Germinal center (tissue), 1 donor: ENCODE results near the gene ITPKB.
A peak's percentile ranks its signal among the peaks of the same experiment; 100 is the strongest.
"Not testable (repeated sequence)": the region's sequence is repeated elsewhere in the genome, so short reads cannot be mapped to it uniquely, and the experiment has no call there.

ENCODE experiments used
- DNase-seq: peaks from one replicate; pipeline ENCODE4 v3.0.0; 2012; ENCODE audit warnings: mixed read lengths, low spot score

Gene ITPKB

GRCh38 chr1:226651041-226651731, 87.9 kb downstream of the ITPKB start:
- no peak for DNase-seq

GRCh38 chr1:226650236-226650841, 88.7 kb downstream of the ITPKB start:
- no peak for DNase-seq

GRCh38 chr1:226649780-226650179, 89.3 kb downstream of the ITPKB start:
- DNase-seq, result no peak

GRCh38 chr1:226649244-226649643, 89.8 kb downstream of the ITPKB start:
- no peak for DNase-seq

GRCh38 chr1:226648421-226648820, 90.7 kb downstream of the ITPKB start:
- DNase-seq, result no peak

GRCh38 chr1:226647719-226648118, 91.4 kb downstream of the ITPKB start:
- DNase-seq, result no peak

- DNase-seq, result no peak
These were observed 92.1 kb downstream of the ITPKB start for GRCh38 chr1:226646870-226647449.

GRCh38 chr1:226646026-226646869, 92.8 kb downstream of the ITPKB start:
- no peak for DNase-seq

- no peak for DNase-seq
These were observed 93.7 kb downstream of the ITPKB start for GRCh38 chr1:226645279-226645976.

GRCh38 chr1:226644541-226645176, 94.4 kb downstream of the ITPKB start:
- DNase-seq, result no peak

GRCh38 chr1:226643611-226644540, 95.2 kb downstream of the ITPKB start:
- DNase-seq, result peak; percentile 86

GRCh38 chr1:226643177-226643576, 95.9 kb downstream of the ITPKB start:
- peak; percentile 57 for DNase-seq

GRCh38 chr1:226642421-226642820, 96.7 kb downstream of the ITPKB start:
- no peak for DNase-seq

GRCh38 chr1:226641671-226642231, 97.3 kb downstream of the ITPKB start:
- DNase-seq, result no peak

- peak; percentile 43 for DNase-seq
These were observed 98.6 kb downstream of the ITPKB start for GRCh38 chr1:226640321-226641136.

GRCh38 chr1:226639631-226640061, 99.4 kb downstream of the ITPKB start:
- DNase-seq, result no peak

GRCh38 chr1:226639206-226639605, 99.9 kb downstream of the ITPKB start:
- DNase-seq, result not testable (repeated sequence)

- no peak for DNase-seq
These were observed 100.5 kb downstream of the ITPKB start for GRCh38 chr1:226638608-226639007.

GRCh38 chr1:226638001-226638601, 101.0 kb downstream of the ITPKB start:
- DNase-seq, result no peak
